HG03039 (cell line): ENCODE measurements around the gene RWDD1.

Source experiments
- ATAC-seq: cut with Tn5 transposase; IDR thresholded peaks from one replicate; pipeline ENCODE4 v1.9.1; 2021; ENCODE audit warnings: mild to moderate bottlenecking, moderate library complexity; ENCODE audit not compliant: unreplicated experiment

The RWDD1 gene

GRCh38 chr6:116557893-116558292 is 13.4 kb upstream of the RWDD1 start:
- ATAC-seq: no peak

DNA sequence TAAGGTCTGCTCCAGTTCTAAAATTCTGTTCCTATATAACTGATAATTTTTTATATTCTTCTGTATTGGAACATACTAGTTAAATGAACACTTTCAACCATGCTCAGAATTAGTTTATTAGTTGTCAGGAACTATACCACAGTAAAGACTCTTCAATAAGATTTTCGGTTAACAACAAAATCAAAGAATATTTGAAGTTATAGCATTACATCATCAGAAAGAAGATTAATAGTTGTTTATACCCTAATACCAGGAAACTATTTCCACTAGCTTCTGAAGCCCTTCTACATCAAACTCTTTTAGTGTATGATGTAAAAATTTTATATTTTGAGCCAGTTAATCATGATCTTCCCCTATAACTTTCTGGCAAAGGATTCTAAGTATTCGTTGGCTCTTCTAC is 11.2 kb upstream of the RWDD1 start:
- no peak for ATAC-seq

- ATAC-seq: peak; percentile 49
Measured at GRCh38 chr6:116561377-116562018, 9.8 kb upstream of the RWDD1 start.

DNA sequence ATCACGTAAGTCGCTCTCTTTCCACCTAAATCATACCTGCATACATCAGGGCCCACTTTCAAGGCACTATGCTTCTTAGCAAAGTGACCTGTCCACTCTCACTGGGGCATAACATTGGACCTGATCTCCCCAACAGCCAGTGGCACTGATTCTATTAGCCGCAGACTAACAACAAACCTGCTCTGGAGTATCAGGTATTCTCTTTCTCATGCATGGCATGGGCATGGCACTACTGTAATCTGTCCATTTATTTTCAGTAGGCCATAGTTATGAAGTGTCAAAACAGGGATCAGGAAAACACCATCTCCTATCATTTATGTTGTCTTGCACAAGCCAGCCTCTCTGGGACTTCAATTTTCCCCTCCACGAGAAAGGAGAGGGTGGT is 9.3 kb upstream of the RWDD1 start:
- ATAC-seq: no peak

- ATAC-seq: no peak
Measured at GRCh38 chr6:116562614-116563013, 8.7 kb upstream of the RWDD1 start.

DNA sequence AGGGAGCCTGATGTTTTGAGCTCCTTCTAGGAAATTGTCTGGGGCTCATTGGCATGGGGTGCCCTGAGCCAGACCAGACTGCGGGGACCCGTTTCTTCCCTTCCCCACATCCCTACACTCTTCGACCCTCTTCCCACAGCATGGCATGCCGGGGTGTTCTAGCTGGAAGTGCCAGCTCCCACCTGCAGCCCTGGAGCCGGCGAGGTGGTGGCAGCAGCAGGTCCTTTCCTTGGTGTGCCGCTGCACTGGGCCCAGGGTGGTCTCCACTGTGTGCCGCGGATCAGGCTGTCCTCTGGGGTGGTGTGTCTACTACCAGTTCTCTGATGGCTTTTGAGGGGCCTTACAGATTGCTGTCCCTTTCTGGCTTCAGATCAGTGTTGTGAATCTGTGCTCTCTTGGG is 7.5 kb upstream of the RWDD1 start:
- ATAC-seq: no peak

GRCh38 chr6:116564311-116564710 is 7.0 kb upstream of the RWDD1 start:
- no peak for ATAC-seq

DNA sequence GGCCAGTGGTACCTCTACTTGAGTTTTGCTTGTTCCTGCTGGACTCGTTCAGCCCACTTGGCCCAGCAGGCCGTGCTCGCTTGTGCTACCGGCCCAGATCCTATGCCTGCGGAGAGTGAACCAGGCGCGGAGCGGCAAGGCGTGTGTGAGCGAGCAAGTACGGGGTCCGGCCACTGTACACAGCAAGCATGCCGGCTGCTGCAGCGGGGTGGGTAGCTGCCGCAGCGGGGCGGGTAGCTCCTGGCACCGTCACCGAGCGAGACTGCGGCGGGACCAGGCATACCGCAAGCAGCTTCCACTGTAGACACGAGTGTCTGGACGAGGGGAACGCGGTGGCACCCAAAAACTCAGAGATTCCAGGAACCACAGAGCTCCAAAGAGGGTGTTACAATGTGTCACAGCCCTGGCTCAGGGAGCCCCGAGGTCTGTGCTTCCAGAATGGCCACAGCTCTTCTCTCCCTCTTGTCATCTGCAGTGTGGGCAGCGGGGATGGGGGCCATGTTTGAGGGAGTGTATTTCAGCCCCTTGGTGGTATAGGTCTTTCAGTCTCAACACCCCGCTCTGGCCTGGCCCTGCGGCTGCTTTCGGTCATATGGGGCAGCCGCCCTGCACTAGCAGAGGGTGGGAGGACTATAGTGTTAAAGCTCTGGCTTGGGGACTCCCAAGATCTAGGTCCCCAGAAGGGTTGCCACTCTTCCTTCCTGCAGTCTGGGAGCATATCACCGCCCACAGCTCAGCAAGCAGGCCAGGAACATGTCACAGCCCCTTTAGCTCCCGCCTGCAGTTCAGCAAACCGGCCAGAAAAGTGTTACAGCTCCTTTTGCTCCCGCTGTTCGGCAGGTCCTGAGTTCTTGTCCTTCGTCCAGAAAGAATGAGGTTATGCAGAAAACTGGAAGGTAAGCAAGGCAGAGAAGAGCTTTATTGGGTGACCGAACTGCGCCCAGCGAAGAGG is 6.1 kb upstream of the RWDD1 start:
- ATAC-seq: peak; percentile 44

DNA sequence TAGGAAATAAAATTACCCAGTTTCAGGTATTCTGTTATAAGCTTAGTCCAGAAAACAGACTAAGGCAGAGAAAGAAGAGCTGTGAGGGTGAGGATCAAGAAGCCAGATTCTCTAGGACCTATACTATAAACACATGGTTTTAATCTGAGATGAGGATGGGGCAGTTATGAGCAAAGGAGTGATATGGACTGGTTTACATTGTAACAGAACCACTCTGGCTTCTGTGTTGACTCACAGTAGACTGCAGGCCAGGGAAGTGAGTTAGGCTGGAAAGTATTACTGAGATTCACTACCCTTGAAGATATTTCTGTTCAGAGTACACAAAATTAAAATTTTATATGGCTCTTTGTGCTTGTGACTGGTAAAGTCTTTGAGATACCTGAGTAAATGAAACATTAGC is 3.2 kb upstream of the RWDD1 start:
- no peak for ATAC-seq

DNA sequence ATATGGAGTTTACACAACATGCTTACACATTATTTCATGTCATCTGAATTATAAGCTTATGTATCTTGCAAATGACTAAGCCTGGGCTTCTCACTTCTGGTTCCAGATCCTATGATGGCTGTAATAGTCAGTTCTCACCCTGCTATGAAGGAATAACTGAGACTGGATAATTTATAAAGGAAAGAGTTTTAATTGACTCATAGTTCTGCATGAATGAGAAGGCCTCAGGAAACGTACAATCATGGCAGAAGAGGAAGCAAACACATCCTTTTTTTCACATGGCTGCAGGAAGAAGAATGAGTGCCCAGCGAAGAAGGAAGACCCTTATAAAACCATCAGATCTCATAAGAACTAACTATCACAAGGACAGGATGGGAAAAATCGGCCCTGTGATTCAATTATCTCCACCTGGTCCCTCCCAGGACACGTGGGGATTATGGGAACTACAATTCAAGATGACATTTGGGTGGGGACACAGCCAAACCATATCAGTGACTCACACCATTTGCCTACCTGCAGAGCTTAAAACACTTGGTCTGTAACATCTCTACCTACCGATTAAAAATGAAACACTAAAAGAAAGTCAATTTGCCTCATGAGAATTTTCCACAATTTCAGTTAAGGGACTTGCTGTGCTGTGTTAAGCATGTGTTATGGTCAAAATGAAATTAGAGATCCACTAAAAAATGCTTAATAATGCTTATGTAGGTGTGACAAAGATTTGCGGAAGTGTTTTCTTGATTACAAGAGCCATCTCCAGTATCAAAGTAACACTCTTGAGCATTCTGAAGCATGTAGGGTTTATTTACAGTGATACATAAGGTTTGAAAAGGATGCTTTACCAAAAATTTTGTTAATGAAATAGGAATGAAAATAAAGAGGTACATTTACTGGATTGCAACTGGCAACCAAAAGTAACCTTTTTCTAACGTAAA is 2.2 kb upstream of the RWDD1 start:
- ATAC-seq: no peak

DNA sequence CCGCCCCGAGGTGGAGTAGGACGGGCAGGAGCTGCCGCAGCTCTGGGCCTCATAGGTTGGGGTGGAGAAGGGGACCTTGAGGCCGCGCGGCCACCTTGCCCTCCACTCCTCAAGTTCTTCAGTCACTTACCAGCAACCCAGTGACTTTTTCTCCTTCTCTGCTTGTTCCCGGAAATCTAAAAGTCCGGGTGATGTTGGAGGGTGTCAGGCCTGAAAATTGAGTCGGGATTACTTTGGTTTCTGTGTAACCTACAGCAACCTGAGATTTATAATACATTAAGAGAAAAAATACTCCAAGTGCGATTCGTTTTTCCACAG is 338 bp downstream of the RWDD1 start:
- no peak for ATAC-seq

GRCh38 chr6:116572162-116572561 is 858 bp downstream of the RWDD1 start:
- ATAC-seq: no peak

DNA sequence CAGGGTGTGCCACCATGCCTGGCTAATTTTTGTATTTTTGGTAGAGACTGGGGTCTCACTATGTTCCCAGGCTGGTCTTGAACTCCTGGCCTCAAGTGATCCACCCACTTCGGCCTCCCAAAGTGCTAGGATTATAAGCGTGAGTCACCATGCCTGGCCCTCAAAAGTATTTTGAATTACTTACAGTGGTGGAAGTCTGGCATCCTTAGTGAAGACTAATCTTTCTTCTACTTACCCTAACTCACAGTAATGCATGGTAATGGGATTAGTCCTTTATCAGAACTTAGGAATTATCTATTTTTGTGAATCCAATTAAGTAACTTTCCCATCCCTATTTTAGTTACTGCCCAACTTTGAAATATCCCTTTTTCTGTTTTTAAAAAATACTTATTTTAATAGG is 3.9 kb downstream of the RWDD1 start:
- ATAC-seq: no peak

DNA sequence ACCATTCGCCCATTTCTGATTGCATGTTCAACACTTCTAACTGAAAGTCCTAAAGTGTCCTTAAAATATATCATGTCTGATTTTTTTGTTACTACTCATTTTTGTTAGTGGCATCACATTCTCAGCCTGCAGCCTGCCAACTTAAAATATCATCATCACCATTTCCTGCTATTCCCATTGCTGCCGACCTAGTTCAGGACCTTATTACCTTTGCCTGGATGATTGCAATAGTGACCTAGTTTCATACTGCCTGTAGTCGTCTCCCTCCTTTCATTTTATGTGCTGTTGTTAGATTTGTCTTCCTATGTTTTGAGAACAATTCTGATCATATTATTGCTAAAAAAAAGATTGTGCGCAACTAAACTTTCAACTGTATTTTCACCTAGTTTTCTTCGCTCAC is 6.2 kb downstream of the RWDD1 start:
- ATAC-seq: no peak

- ATAC-seq: no peak
Measured at GRCh38 chr6:116578335-116578734, 7.0 kb downstream of the RWDD1 start.

- no peak for ATAC-seq
Measured at GRCh38 chr6:116579143-116579542, 7.8 kb downstream of the RWDD1 start.

DNA sequence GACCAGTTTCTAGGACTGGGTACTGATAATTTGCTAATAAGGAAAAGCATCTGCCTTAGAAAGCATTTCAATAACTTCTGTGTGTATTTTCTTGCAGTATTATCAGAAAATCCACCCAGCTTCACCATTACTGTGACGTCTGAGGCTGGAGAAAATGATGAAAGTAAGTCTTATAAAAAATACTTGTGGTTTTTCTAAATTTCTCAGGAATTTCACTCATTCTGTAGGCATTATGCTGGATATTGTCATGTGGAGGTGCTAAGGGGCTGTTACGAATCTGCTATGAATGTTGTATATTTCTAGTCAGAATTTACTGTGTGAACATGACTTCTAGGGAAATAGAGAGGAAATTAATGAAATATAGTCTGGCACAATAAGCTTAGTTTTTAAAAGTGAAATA is 8.9 kb downstream of the RWDD1 start:
- no peak for ATAC-seq

- no peak for ATAC-seq
Measured at GRCh38 chr6:116586276-116586675, 15.0 kb downstream of the RWDD1 start.

DNA sequence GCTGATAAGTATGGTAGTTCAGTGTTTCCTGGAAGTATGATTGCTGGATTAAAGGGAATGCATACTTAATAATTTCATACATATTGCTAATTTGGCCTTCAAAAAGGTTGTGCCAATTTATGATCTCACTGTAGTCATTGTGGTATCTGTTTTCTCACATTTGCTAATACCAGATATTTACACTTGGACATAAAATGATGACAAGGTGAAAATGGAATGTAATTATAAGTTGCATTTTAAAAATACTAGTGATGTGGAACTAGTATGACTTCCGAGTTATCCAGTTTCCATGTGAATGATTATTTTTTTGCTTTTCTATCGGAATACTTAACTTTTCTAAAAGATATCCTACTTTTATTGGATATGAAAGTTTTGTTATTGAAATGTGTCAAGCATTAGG is 15.4 kb downstream of the RWDD1 start:
- ATAC-seq: no peak

DNA sequence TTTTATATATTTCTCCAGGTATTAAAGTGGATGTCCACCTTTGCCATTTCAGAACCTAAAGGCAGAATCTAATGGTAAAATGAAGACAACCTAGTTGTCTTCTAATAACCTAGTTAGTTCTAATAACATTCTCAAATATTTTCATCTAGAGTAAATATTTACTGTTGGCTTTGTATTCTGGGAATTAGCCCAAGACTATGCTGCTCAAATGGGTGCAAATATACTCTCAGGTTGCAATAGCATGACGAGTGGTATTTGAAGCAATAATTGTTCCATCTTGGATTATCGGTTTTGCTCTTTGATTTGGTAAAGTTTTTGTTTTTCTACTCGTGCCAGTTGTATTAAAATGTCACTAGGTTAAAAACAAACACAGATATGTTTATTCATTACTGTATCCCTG is 23.9 kb downstream of the RWDD1 start:
- ATAC-seq: no peak

- ATAC-seq: no peak
Measured at GRCh38 chr6:116596815-116597214, 25.5 kb downstream of the RWDD1 start.
